ENCODE measurements around the gene TFF3.

TFF3 gene

DNA sequence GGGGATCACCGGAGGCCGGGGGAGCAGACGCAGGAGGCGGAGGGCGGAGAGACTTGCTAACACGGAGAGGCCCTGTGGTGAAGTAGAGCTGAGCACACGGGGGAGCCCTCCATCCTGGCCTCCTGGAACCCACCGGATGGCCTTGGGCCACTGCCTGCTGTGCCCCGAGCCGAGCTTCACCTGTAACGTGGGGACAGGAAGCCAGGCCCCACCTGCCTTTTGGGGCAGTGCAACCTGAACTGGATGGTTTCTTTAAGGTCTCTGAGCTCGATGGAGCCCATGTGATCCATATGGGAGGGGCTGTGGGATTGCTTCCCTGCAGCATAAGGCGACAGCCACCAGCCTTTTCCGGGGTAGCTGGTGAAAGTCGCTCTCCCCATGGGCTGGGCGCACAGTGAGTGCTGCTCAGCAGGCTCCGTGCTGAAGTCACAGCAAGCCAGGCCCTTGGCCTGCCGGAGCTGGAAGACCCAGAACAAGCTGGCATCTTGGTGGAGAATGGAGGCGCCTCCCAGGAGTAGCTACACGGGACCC, 35.8 kb downstream of the TFF3 start:
- in situ Hi-C loops (cut with MboI; ENCODE audit: low pct_unique_long_range_greater_than_20kb, low sequenced_read_pairs): no loop called here
- no peak for DNase-seq

DNA sequence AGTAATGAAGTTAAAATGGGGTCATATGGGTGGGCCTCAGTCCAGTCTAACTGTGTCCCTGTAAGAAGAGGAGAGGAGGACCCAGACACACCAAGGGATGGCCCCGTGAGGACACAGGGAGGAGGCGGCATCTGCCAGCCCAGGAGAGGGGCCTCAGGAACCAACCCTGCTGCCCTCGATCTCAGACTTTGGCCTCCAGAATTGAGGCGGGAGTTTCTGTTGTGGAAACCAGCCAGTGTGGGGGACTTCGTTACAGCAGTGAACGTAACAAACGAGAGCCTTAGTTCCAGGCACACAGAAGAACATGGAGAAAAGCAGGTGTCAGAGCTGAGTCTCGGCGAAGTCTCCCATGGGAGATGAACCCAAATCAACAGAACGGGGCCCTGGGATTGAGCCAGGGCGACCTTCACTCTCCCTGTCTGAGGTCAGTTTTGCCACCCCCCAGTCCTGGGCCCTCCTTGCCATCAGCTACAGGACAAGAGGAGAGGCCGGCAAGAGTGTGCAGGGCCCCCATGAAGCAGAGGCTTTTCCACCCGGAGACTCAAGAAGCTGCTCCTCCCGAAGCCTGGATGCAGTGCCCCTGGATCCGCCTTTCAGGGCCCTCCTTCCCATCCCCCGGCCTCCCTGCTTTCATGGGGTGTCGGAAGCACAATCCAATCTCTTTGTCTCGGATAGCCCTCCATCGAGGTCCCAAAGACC, 36.6 kb downstream of the TFF3 start:
- in situ Hi-C loops (cut with MboI; ENCODE audit: low pct_unique_long_range_greater_than_20kb, low sequenced_read_pairs): no loop called here
- no peak for DNase-seq

GRCh38 chr21:42277593-42277992, 37.6 kb downstream of the TFF3 start:
- in situ Hi-C loops (cut with MboI; ENCODE audit: low pct_unique_long_range_greater_than_20kb, low sequenced_read_pairs): no loop called here
- no peak for DNase-seq

DNA sequence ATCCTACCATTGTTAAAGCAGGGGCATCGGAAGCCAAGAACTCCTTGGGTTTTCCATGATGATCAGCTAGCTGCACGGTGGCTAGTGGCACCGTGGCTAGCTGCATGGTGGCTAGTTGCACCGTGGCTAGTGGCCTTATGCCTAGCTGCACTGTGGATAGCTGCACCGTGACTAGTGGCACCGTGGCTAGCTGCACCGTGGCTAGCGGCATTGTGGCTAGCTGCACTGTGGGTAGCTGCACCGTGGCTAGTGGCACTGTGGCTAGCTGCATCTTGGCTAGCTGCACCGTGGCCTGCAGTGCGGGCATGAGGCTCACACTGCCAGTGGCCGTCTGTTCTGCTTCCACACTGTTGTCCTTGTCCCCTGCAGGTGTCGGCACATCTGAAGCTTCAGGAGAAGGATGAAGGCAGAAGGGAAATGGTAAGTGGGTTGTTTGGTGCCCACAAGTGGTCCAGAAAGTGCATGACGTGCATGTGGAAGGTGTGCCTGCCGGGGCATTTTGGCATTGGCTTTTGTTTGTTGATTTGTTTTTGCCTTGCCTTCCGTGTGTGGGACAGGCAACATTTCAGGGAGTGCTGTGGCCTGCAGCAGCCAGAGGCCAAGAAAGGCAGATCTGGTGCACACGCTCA, 38.6 kb downstream of the TFF3 start:
- in situ Hi-C loops (cut with MboI; ENCODE audit: low pct_unique_long_range_greater_than_20kb, low sequenced_read_pairs): no loop called here
- no peak for DNase-seq

- no peak for DNase-seq
- in situ Hi-C loops (cut with MboI; ENCODE audit: low pct_unique_long_range_greater_than_20kb, low sequenced_read_pairs): no loop called here
Observed at GRCh38 chr21:42276076-42276475, 39.1 kb downstream of the TFF3 start.

DNA sequence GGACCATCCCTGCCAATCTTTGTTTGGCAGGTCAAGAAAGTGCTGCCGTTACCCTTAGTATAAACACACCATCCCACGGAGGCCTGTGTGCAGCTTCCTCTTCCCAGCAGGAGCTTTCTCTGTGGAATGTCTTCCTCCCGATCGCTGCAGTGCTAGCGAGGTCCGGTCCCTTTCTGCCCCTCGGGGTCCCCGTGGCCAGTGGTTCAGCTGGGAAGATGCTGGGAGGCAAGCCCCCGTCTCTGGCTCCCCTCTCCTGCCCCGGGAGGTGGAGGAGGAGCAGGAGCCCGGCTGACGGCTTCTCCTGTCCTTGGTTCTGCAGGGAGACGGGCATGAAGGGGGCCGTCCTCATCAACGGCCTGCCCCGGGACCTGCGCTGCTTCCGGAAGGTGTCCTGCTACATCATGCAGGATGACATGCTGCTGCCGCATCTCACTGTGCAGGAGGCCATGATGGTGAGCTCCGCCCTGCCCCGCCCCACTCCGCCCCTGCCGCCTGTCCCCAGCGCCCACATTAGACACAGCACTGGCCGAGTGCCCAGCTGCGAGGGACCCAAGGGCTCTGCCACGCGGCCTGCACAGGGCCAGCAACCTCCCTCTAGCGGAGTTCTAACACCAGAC, 42.1 kb downstream of the TFF3 start:
- DNase-seq: no peak
- in situ Hi-C loops (cut with MboI; ENCODE audit: low pct_unique_long_range_greater_than_20kb, low sequenced_read_pairs): no loop called here

DNA sequence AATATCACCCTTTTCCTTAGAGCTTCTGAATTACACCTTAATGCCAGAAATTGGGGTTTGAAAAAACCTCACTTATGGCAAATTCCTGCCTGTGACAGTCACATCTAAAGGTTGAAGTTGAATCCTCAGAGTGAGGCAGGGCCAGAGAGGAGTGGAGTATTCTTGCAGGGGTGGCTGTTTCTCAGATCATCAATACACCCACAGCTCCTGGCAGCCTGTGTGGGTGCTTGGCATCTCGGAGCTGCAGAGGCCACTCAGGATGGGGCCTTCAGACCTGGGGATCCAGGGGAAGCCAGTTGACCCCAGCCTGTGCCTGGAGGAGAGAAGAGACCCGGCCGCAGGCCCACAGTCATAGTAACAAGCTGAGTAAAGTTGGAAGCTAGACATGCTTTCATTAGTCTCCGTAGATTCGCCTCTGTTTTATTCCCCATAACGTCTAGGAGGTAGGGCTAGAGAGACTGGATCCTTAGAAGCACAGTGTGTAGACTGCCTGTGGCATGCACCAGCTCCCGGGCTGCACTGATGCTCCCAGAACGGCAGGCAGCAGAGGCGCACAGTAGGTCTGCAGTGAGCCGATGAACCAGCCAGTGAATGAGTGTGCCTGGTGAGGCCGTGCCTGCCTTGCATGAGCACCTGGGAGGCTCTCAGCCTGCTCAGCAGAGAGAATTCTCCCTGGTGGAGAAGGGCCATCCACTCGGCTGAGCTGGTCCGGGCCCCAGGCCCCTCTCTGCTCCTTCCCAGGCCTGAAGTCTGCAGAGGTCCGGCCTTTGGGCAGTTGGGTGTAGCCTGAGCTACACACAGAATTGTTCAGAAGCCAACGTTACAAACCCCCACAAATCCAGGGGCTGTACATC, 42.9 kb downstream of the TFF3 start:
- in situ Hi-C loops (cut with MboI; ENCODE audit: low pct_unique_long_range_greater_than_20kb, low sequenced_read_pairs): no loop called here
- DNase-seq: no peak

GRCh38 chr21:42271065-42271464, 44.1 kb downstream of the TFF3 start:
- no peak for DNase-seq
- in situ Hi-C loops (cut with MboI; ENCODE audit: low pct_unique_long_range_greater_than_20kb, low sequenced_read_pairs): no loop called here

- no peak for DNase-seq
Observed at GRCh38 chr21:42269386-42269785, 45.8 kb downstream of the TFF3 start.

DNA sequence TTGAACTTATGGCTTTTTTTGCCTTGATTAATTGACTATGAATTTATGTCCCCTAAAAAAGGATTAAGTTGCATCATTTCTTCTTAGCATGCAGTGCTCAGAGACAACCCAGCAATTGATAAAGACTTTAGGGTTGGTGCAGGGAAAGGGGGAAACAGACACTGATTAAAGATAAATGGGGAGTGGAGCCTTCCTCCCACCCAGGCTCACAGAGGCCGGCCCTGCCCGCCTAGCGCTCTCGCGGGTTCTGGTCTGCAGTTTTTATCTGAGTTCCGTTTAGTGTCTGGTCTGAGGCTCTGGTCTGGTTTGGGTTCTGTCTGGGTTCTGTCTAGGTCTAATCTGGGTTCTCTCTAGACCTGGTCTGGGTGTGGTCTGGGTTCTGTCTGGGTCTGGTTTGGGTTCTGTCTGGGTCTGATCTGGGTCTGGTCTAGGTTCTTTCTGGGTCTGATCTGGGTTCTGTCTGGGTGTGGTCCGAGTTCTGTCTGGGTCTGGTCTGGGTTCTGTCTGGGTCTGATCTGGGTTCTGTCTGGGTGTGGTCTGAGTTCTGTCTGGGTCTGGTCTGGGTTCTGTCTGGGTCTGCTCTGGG, 48.1 kb downstream of the TFF3 start:
- in situ Hi-C loops (cut with MboI; ENCODE audit: low pct_unique_long_range_greater_than_20kb, low sequenced_read_pairs): no loop called here
- DNase-seq: no peak

More at GRCh38 chr21:42269386-42269785, 45.8 kb downstream of the TFF3 start:
- in situ Hi-C loops (cut with MboI; ENCODE audit: low pct_unique_long_range_greater_than_20kb, low sequenced_read_pairs): no loop called here

DNA sequence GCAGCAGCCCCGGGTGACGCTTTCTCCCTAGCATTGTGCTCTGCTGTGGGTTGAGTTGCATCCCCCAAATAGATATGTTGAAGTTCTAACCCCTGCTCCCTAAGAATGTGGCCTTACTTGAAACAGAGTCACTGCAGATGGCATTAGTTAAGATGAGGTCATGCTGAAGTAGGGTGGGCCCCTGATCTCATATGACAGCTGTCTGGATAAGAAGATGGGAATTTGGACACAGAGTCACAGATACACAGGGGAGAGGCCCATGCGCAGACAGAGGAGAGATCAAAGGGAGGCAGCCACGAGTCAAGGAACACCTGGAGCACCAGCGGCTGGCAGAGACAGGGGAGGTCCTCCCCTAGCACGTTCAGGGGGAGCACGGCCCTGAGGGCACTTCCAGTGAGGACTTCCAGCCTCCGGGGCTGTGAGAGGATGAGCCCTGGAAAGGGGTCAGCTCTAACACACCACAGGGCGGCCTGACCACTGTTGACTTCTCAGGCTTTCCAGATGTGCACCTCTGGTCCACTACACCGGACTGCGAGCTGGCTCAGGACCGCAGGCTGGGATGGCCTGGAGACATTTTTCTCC, 49.9 kb downstream of the TFF3 start:
- DNase-seq: no peak
- in situ Hi-C loops (cut with MboI; ENCODE audit: low pct_unique_long_range_greater_than_20kb, low sequenced_read_pairs): no loop called here

DNA sequence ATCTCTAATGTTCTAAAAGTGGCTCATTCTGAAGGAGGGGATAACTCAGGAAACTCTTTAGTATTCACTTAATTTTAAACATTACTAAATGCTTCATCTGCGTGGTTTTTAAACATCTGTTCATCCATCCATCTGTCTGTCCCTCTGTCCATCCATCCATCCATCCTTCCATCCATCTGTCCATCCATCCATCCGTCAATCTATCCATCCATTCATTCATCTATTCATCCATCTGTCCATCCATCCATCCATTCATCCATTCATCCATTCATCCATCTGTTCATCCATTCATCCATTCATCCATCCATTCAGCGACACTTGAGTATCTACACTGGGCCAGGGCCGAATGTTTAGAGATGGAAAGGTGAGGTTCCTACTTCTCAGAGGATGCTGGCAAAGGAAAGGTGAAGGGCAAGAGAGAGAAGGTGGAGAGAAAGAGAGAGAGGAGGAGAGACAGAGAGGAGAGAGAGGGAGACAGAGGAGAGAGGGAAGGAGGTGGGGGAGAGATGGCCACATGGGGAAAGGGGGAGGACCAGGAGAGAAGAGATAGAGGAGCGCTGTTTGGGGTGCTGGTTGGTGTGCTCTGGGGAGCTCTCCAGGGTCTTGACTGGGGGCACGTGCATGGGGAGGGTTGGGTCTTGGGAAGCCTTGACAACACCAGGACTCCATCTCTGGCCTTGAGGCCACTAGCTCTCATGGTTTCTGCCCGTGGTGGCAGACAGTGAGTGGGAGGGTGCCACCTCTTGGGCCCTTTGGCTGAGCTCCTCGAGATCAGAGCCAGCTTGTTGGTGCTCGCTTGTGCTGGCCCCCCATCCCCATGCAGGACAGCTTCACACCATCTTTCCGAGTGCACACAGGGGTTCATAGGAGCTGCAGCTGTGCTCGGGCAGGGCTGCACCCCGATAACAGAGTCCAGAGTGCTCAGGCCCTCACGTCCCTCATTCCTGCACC, 50.7 kb downstream of the TFF3 start:
- in situ Hi-C loops (cut with MboI; ENCODE audit: low pct_unique_long_range_greater_than_20kb, low sequenced_read_pairs): no loop called here
- no peak for DNase-seq

- no peak for DNase-seq
- in situ Hi-C loops (cut with MboI; ENCODE audit: low pct_unique_long_range_greater_than_20kb, low sequenced_read_pairs): no loop called here
Observed at GRCh38 chr21:42263591-42264131, 51.5 kb downstream of the TFF3 start.

- DNase-seq: no peak
- in situ Hi-C loops (cut with MboI; ENCODE audit: low pct_unique_long_range_greater_than_20kb, low sequenced_read_pairs): no loop called here
Observed at GRCh38 chr21:42262831-42263231, 52.4 kb downstream of the TFF3 start.

DNA sequence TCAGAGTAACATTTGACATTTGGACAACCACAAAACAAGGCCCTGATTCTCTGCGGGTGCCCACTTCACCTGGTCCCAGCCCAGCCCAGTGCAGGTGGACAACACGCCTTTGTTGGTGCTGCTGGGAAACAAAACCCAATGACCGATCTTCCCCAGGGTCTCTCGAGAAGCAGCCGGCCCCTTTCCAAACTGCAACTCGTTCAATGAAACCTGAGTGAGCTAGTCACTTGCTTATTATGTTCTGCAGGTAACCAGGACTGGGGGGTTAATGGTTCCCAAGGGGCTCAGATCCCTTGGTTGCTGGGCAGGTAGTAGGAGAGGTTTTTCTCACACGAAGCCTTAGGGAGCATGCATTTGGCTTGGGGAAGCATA, 53.4 kb downstream of the TFF3 start:
- DNase-seq: no peak
- in situ Hi-C loops (cut with MboI; ENCODE audit: low pct_unique_long_range_greater_than_20kb, low sequenced_read_pairs): no loop called here
